ENCODE measurements around the gene FAM13B. TPM values are rescaled to one million over a fixed set of nuclear protein-coding genes. Genes with fewer than 3 reads are reported as not detected.
A peak's percentile ranks its signal among the peaks of the same experiment; 100 is the strongest.

The FAM13B gene
- total and polyA plus RNA-seq, 9 of the 15 experiments (the other 6 are each of a cell fraction or from before 2014, with no cell fraction given) = 2.3 to 21.6 (median 14.1) TPM

GRCh38 chr5:137960819-137961218 is 72.1 kb downstream of the FAM13B start (continued):
- TF ChIP-seq HDAC8 (tag; IDR thresholded peaks at IDR 0.05) = no peak
- TF ChIP-seq SRF (CRISPR knock-in tag; IDR thresholded peaks at IDR 0.05) = no peak
- no peak for TF ChIP-seq MXI1 (IDR thresholded peaks at IDR 0.05; ENCODE audit: low read depth, low read length)
- TF ChIP-seq ZBTB9 (CRISPR knock-in tag; IDR thresholded peaks at IDR 0.05) = no peak
- TF ChIP-seq ZNF717 (CRISPR knock-in tag; IDR thresholded peaks at IDR 0.05) = no peak
- no peak for TF ChIP-seq ZBTB7A (IDR thresholded peaks at IDR 0.05; ENCODE audit: borderline replicate concordance, control insufficient read depth, low read depth, low read length)
- no peak for TF ChIP-seq KLF16 (IDR thresholded peaks at IDR 0.05)
- TF ChIP-seq NFE2L1 (tag; IDR thresholded peaks at IDR 0.05; ENCODE audit: borderline replicate concordance, low read depth) = peak; percentile 84
- TF ChIP-seq XRCC4 (IDR thresholded peaks at IDR 0.05; ENCODE audit: extremely low read depth, insufficient read depth, insufficient read length) = no peak
- TF ChIP-seq REST (IDR thresholded peaks at IDR 0.05; ENCODE audit: borderline replicate concordance) = peak; percentile 6; the same call in 1 of the 2 replicates
- TF ChIP-seq REST (CRISPR knock-in tag; IDR thresholded peaks at IDR 0.05; ENCODE audit: low read depth) = no peak
- TF ChIP-seq ZNF324 (CRISPR knock-in tag; IDR thresholded peaks at IDR 0.05) = no peak
- TF ChIP-seq ATF2 (CRISPR knock-in tag; IDR thresholded peaks at IDR 0.05) = no peak
- TF ChIP-seq PATZ1 (CRISPR knock-in tag; IDR thresholded peaks at IDR 0.05; ENCODE audit: borderline replicate concordance) = no peak
